SU-DHL-6 (cell line): Measurements from ENCODE around the gene MAGEA1.

Experiments
- EZH2phosphoT487 ChIP-seq: fragments of 200-600 bp; sonication (generic), shearing (Covaris generic); conservative IDR thresholded peaks from 2 replicates; pipeline ENCODE4 v1.6.1; 2018; ENCODE audit warnings: mild to moderate bottlenecking, antibody characterized with exemption, low read length, moderate library complexity, mixed read lengths
- TF ChIP-seq, protein P1 (sequence below): fragments of 200-600 bp; sonication (generic); IDR thresholded peaks from one replicate; pipeline ENCODE4 v1.5.1; 2017; ENCODE audit warnings: antibody characterized with exemption, mild to moderate bottlenecking, low read length, moderate library complexity; ENCODE audit not compliant: insufficient read depth, poor library complexity, severe bottlenecking

DNA sequence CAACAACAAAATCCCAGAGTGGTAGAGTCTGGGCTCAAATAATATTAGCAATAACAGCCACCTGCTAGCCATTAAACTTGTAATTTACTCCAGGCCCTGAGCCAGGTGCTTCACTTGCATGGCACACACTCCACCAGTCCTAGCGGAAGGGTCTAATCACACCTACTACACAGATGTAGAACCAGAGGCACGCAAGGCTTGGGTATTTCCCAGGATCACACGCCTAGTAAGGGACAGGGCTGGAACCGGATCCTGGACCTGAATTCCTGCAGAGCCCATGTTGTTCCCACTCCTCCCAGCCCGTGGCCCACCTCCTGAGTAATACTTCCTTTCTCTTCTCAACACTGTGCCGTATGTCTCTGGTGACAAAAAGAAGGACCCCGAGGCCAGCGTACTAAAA, 5.7 kb downstream of the MAGEA1 start:
- TF ChIP-seq EZH2phosphoT487, result no peak
- TF ChIP-seq, protein P1, sequence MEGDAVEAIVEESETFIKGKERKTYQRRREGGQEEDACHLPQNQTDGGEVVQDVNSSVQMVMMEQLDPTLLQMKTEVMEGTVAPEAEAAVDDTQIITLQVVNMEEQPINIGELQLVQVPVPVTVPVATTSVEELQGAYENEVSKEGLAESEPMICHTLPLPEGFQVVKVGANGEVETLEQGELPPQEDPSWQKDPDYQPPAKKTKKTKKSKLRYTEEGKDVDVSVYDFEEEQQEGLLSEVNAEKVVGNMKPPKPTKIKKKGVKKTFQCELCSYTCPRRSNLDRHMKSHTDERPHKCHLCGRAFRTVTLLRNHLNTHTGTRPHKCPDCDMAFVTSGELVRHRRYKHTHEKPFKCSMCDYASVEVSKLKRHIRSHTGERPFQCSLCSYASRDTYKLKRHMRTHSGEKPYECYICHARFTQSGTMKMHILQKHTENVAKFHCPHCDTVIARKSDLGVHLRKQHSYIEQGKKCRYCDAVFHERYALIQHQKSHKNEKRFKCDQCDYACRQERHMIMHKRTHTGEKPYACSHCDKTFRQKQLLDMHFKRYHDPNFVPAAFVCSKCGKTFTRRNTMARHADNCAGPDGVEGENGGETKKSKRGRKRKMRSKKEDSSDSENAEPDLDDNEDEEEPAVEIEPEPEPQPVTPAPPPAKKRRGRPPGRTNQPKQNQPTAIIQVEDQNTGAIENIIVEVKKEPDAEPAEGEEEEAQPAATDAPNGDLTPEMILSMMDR, result no peak
